ENCODE measurements around the gene C2orf69. TPM values are rescaled to one million over a fixed set of nuclear protein-coding genes. Genes with fewer than 3 reads are reported as not detected.
A peak's percentile ranks its signal among the peaks of the same experiment; 100 is the strongest.

C2orf69 gene
- total RNA-seq, 1 donor from 2014 or later, result 8.8 TPM

- Mint-ChIP-seq H3K27me3 (ENCODE audit: unreplicated experiment) (no peaks in the 10 kb centered on the region), H3K4me1 (ENCODE audit: unreplicated experiment) (peaks cover 4% of the 10 kb centered on the region), H3K27ac (ENCODE audit: unreplicated experiment) (no peak overlapping the region), H3K4me3 (ENCODE audit: unreplicated experiment) (no peak overlapping the region), H3K36me3 (ENCODE audit: unreplicated experiment) (peaks cover 7% of the 10 kb centered on the region), H3K9me3 (ENCODE audit: unreplicated experiment) (peaks cover 7% of the 10 kb centered on the region)
- no peak for TF ChIP-seq CTCF (IDR thresholded peaks at IDR 0.05)
- no peak for DNase-seq (ENCODE audit: extremely low spot score, unreplicated experiment)
These were observed 61.1 kb downstream of the C2orf69 start for GRCh38 chr2:199972088-199972626.

- Mint-ChIP-seq H3K9me3 (ENCODE audit: unreplicated experiment) (peaks cover 7% of the 10 kb centered on the region), H3K36me3 (ENCODE audit: unreplicated experiment) (peaks cover 2% of the 10 kb centered on the region), H3K27ac (ENCODE audit: unreplicated experiment) (no peak overlapping the region), H3K27me3 (ENCODE audit: unreplicated experiment) (no peaks in the 10 kb centered on the region), H3K4me3 (ENCODE audit: unreplicated experiment) (no peak overlapping the region), H3K4me1 (ENCODE audit: unreplicated experiment) (peaks cover 14% of the 10 kb centered on the region)
- peak; percentile 71 for TF ChIP-seq CTCF (IDR thresholded peaks at IDR 0.05)
- DNase-seq (ENCODE audit: extremely low spot score, unreplicated experiment), result no peak
These were observed 62.6 kb downstream of the C2orf69 start for GRCh38 chr2:199973703-199974102.

GRCh38 chr2:199975273-199975895, 64.3 kb downstream of the C2orf69 start:
- no peaks in the 10 kb centered on the region for H3K36me3 Mint-ChIP-seq (ENCODE audit: unreplicated experiment)
- H3K4me1 Mint-ChIP-seq (ENCODE audit: unreplicated experiment), result peaks cover 22% of the 10 kb centered on the region
- no peak overlapping the region for H3K27ac Mint-ChIP-seq (ENCODE audit: unreplicated experiment)
- no peak overlapping the region for H3K4me3 Mint-ChIP-seq (ENCODE audit: unreplicated experiment)
- H3K9me3 Mint-ChIP-seq (ENCODE audit: unreplicated experiment), result peaks cover 7% of the 10 kb centered on the region
- no peaks in the 10 kb centered on the region for H3K27me3 Mint-ChIP-seq (ENCODE audit: unreplicated experiment)
- DNase-seq (ENCODE audit: extremely low spot score, unreplicated experiment), result no peak
- TF ChIP-seq CTCF (IDR thresholded peaks at IDR 0.05), result no peak

Other genes with a start within 250 kb of the C2orf69 start
- gene FTCDNL1, start 60.1 kb upstream of the C2orf69 start, total RNA-seq, result 0.76 TPM in 1 of 2 replicates, not detected in the other
- gene TYW5, start 44.2 kb downstream of the C2orf69 start, total RNA-seq, result 7.4 and 7.9 TPM in 2 replicates
- gene MAIP1, start 44.3 kb downstream of the C2orf69 start, total RNA-seq, result 12.0 and 13.8 TPM in 2 replicates

Data from osteocyte (in vitro differentiated cells).